Effector CD4-positive, alpha-beta T cell (primary cell): Measurements from ENCODE around the gene C1QL4.
"Not testable (repeated sequence)": the region's sequence is repeated elsewhere in the genome, so short reads cannot be mapped to it uniquely, and the experiment has no call there.

Experiments
- DNase-seq: peaks from one replicate; pipeline ENCODE4 v3.0.0-alpha.2; 2020

C1QL4 gene

DNA sequence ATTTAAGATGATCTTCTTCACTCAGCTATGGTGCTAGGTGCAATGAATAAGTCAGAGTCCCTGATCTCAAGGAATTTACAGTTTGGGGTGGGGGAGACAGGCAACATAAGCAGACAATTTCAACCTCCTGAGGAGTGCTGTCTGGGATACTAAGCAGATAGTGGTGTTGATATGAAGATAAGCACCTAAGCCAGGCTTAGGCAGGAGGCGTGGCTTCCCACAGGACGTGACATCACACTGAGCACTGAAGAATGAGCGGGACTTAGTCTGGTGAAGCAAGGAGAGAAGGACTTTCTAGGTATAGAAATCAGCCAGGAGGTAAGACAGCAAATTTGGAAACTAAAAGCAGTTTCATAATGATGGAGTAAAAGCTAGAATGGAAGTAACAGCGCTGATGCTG, 35.2 kb downstream of the C1QL4 start:
- no peak for DNase-seq

DNA sequence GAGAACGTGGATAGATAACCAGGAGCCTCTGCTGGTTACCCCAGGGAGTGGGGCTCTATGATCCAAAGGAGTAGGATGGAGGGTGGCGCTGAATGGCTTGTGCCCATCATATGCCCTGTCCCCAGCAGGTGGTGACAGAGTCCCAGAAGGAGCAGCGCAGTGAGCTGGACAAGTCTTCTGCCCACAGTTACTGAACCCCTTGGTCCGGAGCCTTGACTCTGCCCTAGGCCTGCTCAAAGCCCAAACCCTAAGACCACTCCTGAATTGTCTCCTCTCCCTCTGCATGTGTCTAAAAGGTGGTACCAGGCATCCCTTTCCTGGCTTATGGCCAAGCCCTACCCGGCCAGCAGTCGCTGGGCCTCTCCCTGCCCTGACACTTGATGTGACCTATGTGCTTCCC, 38.8 kb downstream of the C1QL4 start:
- DNase-seq = no peak

- no peak for DNase-seq
Observed at GRCh38 chr12:49297695-49298060, 39.3 kb downstream of the C1QL4 start.

- no peak for DNase-seq
Observed at GRCh38 chr12:49296836-49297694, 39.9 kb downstream of the C1QL4 start.

DNA sequence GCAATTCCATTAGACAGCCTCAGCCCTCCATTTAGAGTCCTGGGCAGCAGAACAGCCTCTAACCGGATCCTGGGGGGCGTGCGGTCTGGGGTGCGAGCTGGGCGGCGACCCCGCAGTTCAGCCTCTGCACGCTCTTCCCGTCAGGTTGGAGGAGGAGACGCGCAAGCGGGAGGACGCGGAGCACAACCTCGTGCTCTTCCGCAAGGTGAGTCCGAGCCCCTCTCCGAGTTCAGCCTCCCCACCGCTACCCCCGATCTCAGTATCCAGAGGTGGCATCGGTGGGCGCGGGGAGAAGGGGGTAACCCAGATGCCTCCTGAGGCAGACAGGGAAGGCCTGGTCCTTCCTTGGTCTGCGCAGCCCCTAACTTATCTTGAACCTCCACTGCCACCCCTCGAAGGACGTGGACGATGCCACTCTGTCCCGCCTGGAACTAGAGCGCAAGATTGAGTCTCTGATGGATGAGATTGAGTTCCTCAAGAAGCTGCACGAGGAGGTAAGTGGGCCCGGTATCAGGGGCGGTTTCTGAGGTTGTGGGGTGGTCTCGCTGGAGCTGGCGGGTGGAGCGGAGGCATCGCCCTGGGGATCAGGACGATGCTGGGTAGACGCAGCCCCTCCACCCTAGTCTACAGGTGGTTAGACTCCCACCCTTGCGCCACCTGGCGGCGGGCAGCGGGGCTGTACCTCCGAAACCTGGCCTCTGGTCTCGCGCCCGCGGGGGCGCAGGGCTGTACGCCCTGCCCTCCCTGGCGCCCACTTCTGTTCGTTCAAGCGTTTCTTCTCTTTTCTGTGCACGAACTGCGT, 40.8 kb downstream of the C1QL4 start:
- peak; percentile 42 for DNase-seq

DNA sequence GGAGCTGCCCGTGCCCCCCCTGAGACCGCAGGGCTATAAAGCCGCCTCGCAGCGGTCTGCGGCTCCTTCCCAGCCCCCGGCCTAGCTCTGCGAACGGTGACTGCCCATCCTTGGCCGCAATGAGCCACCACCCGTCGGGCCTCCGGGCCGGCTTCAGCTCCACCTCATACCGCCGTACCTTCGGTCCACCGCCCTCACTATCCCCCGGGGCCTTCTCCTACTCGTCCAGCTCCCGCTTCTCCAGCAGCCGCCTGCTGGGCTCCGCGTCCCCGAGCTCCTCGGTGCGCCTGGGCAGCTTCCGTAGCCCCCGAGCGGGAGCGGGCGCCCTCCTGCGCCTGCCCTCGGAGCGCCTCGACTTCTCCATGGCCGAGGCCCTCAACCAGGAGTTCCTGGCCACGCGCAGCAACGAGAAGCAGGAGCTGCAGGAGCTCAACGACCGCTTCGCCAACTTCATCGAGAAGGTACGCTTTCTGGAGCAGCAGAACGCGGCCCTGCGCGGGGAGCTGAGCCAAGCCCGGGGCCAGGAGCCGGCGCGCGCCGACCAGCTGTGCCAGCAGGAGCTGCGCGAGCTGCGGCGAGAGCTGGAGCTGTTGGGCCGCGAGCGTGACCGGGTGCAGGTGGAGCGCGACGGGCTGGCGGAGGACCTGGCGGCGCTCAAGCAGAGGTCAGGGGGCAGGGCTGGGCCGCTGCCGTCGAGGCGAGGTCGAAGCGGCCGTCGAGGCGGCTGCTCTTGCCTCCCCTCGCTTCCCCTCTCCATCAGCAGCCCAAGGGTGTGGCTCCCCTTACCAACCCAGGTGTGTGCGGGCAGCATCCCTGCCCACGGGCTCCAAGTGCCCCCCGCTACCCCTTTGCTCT, 41.7 kb downstream of the C1QL4 start, which contains the start of gene PRPH:
TSS of gene PRPH (plus strand) at position 66 of the 855 bp plus-strand sequence. CDS start at position 120, 54 bp downstream.
- no peak for DNase-seq

DNA sequence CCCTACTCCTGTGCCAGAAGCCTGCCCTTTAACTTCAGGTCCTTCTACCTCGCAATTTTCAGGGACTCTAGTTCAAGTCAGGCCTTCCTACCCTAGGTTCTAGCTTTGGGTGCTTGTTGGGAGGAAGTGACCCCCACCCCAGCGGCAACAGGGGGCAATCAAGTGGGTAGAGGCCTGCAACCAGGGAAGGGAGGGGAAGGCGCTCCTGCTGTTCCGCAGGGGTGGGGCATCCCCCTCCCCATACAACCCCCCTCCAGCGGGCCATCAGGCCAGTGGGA, 42.2 kb downstream of the C1QL4 start:
- no peak for DNase-seq

DNA sequence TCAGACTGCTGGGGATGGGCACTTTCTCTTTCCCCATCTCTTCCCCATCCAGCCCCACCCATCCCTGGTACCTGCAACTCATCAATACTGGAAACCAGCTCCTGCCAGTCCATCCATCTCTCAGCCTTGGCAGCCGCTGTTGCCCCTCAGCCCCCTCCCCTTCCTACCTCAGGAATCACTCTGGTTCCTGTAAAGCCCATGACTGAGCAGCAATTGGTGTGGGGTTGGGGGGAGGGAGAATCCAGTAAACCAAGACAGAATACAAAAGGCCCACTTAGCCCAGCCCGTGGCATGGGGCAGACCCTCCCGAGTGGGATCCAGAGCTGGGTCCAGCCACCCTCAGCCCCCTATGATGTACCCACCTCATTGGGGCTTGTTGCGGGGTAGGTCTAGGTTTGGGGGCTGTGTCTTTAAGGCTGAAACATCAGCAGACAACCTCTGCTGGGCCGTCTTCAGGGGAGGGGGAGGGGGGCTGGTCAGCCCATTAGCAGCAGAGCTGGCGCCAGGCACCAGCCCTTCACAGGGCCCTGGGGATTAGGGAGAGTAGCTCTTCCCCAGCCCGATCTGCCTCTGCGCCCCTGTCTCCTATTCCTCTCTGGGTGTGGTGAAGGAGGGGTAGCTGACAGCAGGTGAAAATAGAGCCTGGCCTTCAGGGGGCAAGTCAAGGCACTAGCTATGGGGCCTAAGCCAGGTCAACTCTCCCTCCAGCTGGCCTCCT, 42.7 kb downstream of the C1QL4 start:
- DNase-seq = no peak

DNA sequence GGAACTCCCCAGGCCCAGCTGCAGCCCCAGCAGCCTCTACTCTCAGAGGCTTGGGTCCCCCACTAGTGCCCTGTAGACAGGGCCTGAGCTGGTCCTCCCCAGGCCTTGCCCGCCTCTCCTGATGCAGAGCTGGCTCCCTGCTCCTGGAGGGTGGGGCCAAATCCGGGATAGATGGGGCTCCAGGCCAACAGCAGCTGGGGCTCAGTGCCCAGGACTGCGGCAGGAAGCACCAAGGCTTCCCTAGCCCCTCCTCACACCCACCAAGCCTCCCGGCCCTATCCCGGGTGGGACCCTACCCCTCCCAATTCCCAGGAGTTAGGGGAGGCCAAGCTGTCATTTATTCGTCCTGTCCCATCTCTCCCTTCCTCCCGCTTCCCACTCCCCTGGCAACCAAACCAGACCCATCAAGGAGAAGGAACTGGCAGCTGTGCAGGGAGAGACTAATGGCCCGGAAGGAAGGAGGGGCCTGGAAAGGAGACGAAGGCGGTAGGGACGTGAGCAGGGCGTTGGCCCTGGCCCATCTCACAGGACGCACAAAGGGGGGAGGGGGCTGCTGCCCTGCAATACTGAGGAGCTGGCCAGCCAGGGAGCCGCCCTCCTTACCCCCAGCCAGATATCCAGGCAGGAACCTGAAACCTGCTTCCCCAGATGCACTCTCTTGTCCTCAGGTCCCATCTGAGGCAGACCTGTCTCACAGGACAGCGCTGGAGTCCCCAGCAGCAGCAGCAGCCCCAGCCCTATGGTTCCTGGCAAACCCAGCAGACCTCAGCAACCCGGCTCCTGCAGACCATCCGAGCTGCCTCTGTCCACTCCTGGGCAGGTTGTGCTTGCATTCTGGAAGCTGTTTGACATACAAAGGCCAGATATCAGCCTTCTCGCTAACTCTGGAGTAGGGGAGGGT, 43.7 kb downstream of the C1QL4 start:
- DNase-seq = no peak

- no peak for DNase-seq
Observed at GRCh38 chr12:49292729-49293055, 44.3 kb downstream of the C1QL4 start.

- DNase-seq = no peak
Observed at GRCh38 chr12:49288922-49289555, 47.9 kb downstream of the C1QL4 start.

DNA sequence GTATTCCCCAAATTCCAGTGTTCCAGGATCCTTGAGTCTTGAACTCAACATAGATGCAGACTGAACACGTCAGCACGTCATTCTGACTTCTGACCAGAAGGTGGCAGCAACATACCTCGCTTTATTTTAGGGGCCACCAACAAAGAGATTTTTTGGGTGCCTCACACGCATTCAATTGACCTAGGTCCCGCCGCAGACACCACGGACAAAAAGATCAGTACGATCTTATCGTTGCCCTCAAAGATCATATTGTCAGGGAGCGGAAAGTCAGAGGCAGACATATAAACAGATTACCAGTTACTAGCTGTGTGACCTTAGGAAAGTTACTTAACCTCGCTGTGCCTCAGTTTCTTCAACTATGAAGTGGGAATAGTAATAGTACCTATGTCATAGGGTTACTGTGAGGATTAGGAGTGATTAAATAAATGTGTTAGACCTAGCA, 48.6 kb downstream of the C1QL4 start:
- DNase-seq = peak; percentile 65

DNA sequence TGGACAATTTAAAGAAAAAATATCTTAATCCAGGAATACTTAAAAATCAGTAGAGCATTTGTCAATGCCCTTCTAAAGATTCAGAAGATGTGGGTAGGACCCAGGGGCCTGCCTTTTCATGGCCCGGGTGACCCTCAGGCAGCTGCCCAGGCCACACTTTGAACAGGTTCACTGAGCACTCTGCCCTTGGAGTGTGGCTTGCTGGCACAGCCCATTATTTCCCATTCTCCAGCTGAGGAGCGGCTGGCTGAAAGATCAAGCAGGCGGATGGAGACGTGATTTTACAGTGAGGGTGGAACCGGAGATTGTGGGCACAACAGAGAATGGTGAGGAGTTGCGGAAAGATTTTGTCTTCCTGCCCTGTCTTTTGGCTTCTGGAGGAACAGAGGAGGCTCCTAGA, 49.1 kb downstream of the C1QL4 start:
- no peak for DNase-seq

- DNase-seq = no peak
Observed at GRCh38 chr12:49284672-49285071, 52.3 kb downstream of the C1QL4 start.

GRCh38 chr12:49283541-49284429, 53.2 kb downstream of the C1QL4 start:
- no peak for DNase-seq

DNA sequence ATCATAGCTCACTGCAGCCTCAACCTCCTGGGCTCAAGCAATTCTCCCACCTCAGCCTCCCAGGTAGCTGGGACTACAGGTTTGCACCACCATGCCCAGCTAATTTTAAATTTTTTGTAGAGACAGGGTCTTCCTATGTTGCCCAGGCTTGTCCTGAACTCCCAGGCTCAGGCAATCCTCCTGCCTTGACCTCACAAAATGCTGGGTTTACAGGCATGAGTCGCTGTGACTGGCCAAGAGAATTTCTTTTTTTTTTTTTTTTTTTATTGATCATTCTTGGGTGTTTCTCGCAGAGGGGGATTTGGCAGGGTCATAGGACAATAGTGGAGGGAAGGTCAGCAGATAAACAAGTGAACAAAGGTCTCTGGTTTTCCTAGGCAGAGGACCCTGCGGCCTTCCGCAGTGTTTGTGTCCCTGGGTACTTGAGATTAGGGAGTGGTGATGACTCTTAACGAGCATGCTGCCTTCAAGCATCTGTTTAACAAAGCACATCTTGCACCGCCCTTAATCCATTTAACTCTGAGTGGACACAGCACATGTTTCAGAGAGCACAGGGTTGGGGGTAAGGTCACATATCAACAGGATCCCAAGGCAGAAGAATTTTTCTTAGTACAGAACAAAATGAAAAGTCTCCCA, 54.1 kb downstream of the C1QL4 start:
- not testable (repeated sequence) for DNase-seq
